ENCODE results near the gene AP3S2. TPM values are rescaled to one million over a fixed set of nuclear protein-coding genes. Genes with fewer than 3 reads are reported as not detected.

Gene AP3S2
- total RNA-seq, 2 experiments from 2014 or later, result 20.3 to 23.0 TPM

DNA sequence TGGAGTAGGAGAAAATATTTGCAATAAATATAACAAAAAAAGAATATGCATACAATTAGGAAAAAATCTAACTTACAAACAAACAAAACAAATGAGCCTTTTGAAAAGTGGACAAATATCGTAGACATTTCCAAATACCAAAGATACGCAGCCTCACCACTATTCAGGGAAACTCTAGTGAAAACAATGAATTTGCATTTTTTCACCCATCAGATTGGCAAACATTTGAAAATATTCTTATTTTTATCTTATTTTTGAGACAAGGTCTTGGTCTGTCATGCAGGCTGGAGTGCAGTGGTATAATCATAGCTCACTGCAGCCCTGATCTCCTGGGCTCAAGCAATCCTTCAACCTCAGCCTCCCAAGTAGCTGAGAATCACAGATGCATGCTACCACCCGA lies 15.5 kb downstream of the AP3S2 start:
- Mint-ChIP-seq H3K27ac (no peak overlapping the region), H3K36me3 (ENCODE audit: low read depth) (peaks cover 13% of the 10 kb centered on the region), H3K27me3 (no peaks in the 10 kb centered on the region), H3K4me1 (ENCODE audit: low read depth) (peaks cover 5% of the 10 kb centered on the region), H3K9me3 (no peaks in the 10 kb centered on the region), H3K4me3 (no peak overlapping the region)
- ChIA-PET CTCF (interaction anchor here (0.8 to 4.9 kb wide), 2 partner anchors 9 to 117 kb away, joined by 3 to 61 read pairs; no protein-coding TSS in a partner anchor), POLR2A (no interaction called here)
- TF ChIP-seq CTCF (IDR thresholded peaks at IDR 0.05), result no peak
- intact Hi-C loops (cut with micrococcal nuclease), result no loop called here
- ATAC-seq (no peak), DNase-seq (no peak)

GRCh38 chr15:89877083-89877425 lies 16.7 kb downstream of the AP3S2 start:
- Mint-ChIP-seq H3K27ac (no peak overlapping the region), H3K36me3 (ENCODE audit: low read depth) (peaks cover 13% of the 10 kb centered on the region), H3K27me3 (no peaks in the 10 kb centered on the region), H3K4me3 (no peak overlapping the region), H3K4me1 (ENCODE audit: low read depth) (peaks cover 5% of the 10 kb centered on the region), H3K9me3 (no peaks in the 10 kb centered on the region)
- no peak for TF ChIP-seq CTCF (IDR thresholded peaks at IDR 0.05)
- intact Hi-C loops (cut with micrococcal nuclease), result no loop called here
- CTCF ChIA-PET, result interaction anchor here (0.8 to 4.9 kb wide), 9 partner anchors 10 to 195 kb away, joined by 3 to 70 read pairs (median 5); partner anchors contain the start of gene AP3S2
- no peak for ATAC-seq
- POLR2A ChIA-PET, result interaction anchor here (1.4 kb wide), 1 partner anchor 11 kb away, joined by 6 read pairs; no protein-coding TSS in a partner anchor
- no peak for DNase-seq

GRCh38 chr15:89876396-89877082 lies 17.3 kb downstream of the AP3S2 start:
- intact Hi-C loops (cut with micrococcal nuclease), result no loop called here
- H3K27ac Mint-ChIP-seq, result no peak overlapping the region
- H3K9me3 Mint-ChIP-seq, result no peaks in the 10 kb centered on the region
- ChIA-PET CTCF (interaction anchor here (0.8 to 4.9 kb wide), 8 partner anchors 10 to 136 kb away, joined by 3 to 70 read pairs (median 6); partner anchors contain the start of gene AP3S2), POLR2A (interaction anchor here (1.4 kb wide), 1 partner anchor 11 kb away, joined by 6 read pairs; no protein-coding TSS in a partner anchor)
- no peaks in the 10 kb centered on the region for H3K27me3 Mint-ChIP-seq
- peaks cover 5% of the 10 kb centered on the region for H3K4me1 Mint-ChIP-seq (ENCODE audit: low read depth)
- H3K36me3 Mint-ChIP-seq (ENCODE audit: low read depth), result peaks cover 13% of the 10 kb centered on the region
- DNase-seq (no peak), ATAC-seq (no peak)
- TF ChIP-seq CTCF (IDR thresholded peaks at IDR 0.05), result no peak
- H3K4me3 Mint-ChIP-seq, result no peak overlapping the region

DNA sequence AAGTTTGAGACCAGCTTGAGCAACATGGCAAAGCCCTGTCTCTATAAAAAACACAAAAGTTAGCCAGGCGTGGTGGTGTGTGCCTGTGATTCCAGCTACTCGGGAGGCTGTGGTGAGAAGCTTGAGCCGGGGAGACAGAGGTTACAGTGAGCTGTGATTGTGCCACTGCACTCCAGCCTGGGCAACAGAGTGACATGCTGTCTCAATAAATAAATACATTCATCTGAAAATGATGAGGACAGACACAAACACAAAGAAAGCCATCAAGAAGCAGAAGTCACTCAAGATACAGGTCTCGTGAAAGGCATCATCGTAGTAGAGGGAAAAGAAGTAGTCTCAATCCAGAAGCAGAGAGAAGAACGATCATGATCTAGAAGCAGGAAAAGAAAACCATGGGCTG lies 18.1 kb downstream of the AP3S2 start:
- ATAC-seq (no peak), DNase-seq (no peak)
- Mint-ChIP-seq H3K4me3 (no peak overlapping the region), H3K27ac (no peak overlapping the region), H3K9me3 (no peaks in the 10 kb centered on the region), H3K4me1 (ENCODE audit: low read depth) (peaks cover 5% of the 10 kb centered on the region), H3K27me3 (no peaks in the 10 kb centered on the region), H3K36me3 (ENCODE audit: low read depth) (peaks cover 15% of the 10 kb centered on the region)
- ChIA-PET CTCF (interaction anchor here (0.6 to 4.9 kb wide), 14 partner anchors 11 to 224 kb away, joined by 3 to 70 read pairs (median 7); partner anchors contain the start of gene MESP1), POLR2A (no interaction called here)
- no peak for TF ChIP-seq CTCF (IDR thresholded peaks at IDR 0.05)
- intact Hi-C loops (cut with micrococcal nuclease), result loop anchor here (2.0 kb wide), 1 partner anchor 135 kb away; no protein-coding TSS in a partner anchor
